Epithelial cell of proximal tubule (primary cell): Measurements from ENCODE around the gene SLC26A11. TPM values are rescaled to one million over a fixed set of nuclear protein-coding genes. Genes with fewer than 3 reads are reported as not detected.

Source experiments
- DNase-seq: peaks from one replicate; pipeline ENCODE4 v3.0.0-alpha.2; 2011; ENCODE audit warnings: low read depth
- H3K4me3 ChIP-seq: 2 replicates; pipeline ENCODE4 v1.5.1; 2011; ENCODE audit warnings: low read depth, mild to moderate bottlenecking, low read length
- CTCF ChIP-seq: conservative IDR thresholded peaks from 2 replicates; pipeline ENCODE4 v1.5.1; 2012; ENCODE audit warnings: low read depth, mild to moderate bottlenecking, low read length
- total RNA-seq: library from RNA; depleted of rRNA; stranded (reverse); fragments of >200 nt; gene quantifications from 2 replicates; pipeline ENCODE4 v1.2.3, GENCODE V29; 2015

SLC26A11 gene
- total RNA-seq, 1 donor from 2014 or later = 7.6 TPM

- no peak for DNase-seq
- H3K4me3 ChIP-seq = peak within 1 kb of the TSS; percentile 92
- TF ChIP-seq CTCF = no peak
Measured at GRCh38 chr17:80260791-80261158, 40.5 kb downstream of the SLC26A11 start, which contains the start of gene RNF213. TSS of gene RNF213 (plus strand) at chr17:80260852. CDS start at chr17:80263682, 2,830 bp downstream.

GRCh38 chr17:80261159-80261894 is 41.1 kb downstream of the SLC26A11 start:
- H3K4me3 ChIP-seq = peak overlapping the region; percentile 92
- DNase-seq = no peak
- no peak for TF ChIP-seq CTCF

GRCh38 chr17:80261895-80262279 is 41.7 kb downstream of the SLC26A11 start:
- no peak for DNase-seq
- no peak for TF ChIP-seq CTCF
- H3K4me3 ChIP-seq = peak overlapping the region; percentile 92

GRCh38 chr17:80262291-80262690 is 42.1 kb downstream of the SLC26A11 start:
- peak overlapping the region; percentile 92 for H3K4me3 ChIP-seq
- DNase-seq = no peak
- no peak for TF ChIP-seq CTCF

GRCh38 chr17:80262775-80263244 is 42.6 kb downstream of the SLC26A11 start:
- H3K4me3 ChIP-seq = peak overlapping the region; percentile 92

GRCh38 chr17:80263253-80264204 is 43.3 kb downstream of the SLC26A11 start:
- DNase-seq = peak; percentile 67
- H3K4me3 ChIP-seq = peak overlapping the region; percentile 92
- peak; percentile 37 for TF ChIP-seq CTCF

More at GRCh38 chr17:80262775-80263244, 42.6 kb downstream of the SLC26A11 start:
- TF ChIP-seq CTCF = no peak
- no peak for DNase-seq
